GM11168 (cell line): ENCODE data around the gene BIRC3.

Experiments
- in situ Hi-C: fragments of 300-500 bp; cut with MboI; formaldehyde crosslinking; loops from one replicate; pipeline ENCODE4 v1.12.0; 2022; ENCODE audit warnings: low sequenced_read_pairs; ENCODE audit not compliant: unreplicated experiment

Gene BIRC3

DNA sequence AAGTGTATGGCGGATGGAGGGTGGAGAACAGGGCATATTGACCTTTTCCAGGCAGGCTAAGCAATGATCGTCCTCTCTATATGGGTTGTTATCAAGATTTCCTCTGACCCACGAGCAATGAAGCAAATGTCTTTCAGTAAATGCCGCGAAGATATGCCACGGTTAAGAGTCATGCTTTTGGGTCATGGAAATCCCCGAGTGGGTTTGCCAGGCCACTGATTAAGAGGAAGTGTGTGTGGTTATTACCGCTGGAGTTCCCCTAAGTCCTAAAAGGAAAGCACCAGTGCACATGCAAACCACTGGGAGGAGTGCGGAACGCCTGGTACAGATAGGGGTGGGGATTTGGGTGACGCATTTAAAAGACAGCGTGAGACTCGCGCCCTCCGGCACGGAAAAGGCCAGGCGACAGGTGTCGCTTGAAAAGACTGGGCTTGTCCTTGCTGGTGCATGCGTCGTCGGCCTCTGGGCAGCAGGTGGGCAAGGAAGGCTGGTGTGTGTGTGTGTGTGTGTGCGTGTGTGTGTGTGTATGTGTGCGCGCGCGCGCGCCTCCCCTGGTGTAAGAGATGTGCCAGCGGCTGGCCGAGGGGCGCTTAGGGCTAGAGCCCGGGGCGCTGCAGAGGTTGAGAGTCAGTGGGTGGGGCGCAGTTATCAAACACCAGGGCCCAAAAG is at the start of gene BIRC3:
Gene BIRC3 (plus strand): TSS at position 386 of the 669 bp plus-strand sequence. CDS start 7,026 bp downstream, outside the sequence.
- in situ Hi-C loops: no loop called here

DNA sequence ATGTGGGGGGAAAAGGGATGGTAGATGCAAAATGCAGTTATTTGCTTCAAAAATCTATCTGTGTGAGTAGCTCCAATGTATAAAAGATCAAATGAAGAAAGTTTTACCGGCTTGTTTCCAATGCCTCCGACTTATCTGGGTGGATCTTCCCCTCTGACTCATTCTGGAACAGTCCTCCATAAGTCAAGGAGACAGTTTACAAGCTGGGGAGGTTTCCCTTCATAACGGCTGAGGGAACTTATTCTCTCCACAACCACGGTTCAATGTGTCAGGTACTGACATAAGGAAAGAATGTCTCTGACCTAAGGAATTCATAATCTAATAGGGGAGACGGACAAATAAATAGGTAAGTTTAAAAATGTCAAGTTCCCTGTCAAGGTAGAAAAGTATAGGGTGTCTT is 49.7 kb upstream of the BIRC3 start:
- in situ Hi-C loops: no loop called here

DNA sequence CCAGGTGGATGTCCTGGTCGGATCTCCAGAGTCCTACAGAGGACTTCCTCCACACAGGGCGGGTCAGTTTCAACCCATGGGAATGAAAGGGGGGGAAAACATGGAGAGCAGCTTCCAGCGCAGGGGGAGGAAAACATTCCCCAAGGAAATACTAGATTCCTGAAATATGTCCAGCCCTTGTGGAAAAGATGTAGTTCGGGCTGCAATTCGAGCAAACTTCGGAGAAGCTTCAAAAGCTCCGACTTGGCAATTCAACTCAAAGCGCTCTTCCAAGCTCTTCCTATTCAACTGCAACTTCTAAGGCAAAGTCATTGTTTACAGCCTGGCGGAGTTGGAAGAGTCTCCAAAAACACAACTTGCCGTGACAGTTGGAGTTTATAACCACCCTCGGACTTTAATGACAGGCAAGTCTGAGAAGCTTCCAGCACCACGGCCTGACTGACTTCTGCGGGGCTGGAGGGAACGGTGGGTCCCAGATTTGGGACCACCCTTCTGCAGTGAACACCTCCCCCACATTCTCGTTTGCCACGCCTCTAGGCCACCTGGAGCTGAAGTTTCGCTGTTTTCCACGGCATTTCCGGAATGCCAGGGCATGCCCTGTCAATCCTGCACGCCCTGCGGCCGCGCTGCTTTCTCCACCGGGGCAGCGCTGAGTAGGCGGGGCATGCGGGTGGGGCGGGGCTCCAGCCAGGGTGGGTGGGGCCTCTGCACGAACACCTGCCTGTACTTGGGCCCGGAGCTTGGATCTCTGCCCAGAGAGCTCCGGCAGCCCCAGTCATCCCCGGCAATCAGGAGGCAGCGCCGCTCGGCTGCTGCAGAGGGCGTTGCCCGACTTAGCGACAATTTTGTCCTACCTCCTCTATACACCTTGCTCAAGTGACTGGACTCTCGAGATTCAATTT is 49.0 kb upstream of the BIRC3 start:
- in situ Hi-C loops: no loop called here

DNA sequence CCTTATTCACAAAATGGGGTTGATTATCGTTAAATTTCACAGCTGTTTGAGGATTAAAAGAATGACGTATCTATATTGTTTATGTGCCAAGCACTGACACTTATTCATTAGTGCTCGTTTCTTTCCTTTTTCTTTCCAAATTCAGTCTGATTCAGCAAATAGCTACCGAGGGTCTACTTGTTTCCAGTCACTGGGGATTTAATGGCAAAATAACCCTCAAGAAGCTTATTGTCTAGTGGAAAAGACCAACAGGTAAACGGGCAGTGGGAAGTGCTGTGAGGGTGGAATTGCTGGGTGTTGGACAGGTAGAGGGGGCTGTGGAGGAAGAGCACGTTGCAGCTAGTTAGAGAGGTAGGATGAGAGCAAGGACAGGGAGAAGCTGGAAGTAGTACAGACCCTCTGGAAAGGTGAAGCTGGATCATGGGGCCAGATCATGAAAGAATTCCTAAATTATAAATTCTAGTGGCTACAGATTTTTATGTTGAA is 48.3 kb upstream of the BIRC3 start:
- in situ Hi-C loops: no loop called here

DNA sequence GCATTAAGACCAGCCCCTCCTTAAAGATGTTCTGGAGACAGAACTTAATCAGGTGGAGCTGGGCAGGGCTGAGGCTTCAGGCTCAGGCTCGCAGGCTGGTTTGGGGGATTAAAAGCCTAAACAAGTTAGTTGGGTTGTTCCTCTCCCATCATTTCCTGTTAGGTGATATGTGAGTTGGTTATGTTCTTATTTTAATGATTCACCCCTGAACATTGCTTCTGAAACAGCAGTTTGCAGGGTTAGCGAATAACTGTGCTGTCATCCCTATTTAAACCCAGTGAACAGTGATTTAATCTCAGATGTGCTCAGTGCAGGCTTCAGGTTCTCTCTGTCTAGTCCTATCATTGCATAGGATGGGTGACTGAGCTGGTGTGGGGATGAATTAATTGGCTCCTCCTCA is 47.4 kb upstream of the BIRC3 start:
- in situ Hi-C loops: no loop called here

DNA sequence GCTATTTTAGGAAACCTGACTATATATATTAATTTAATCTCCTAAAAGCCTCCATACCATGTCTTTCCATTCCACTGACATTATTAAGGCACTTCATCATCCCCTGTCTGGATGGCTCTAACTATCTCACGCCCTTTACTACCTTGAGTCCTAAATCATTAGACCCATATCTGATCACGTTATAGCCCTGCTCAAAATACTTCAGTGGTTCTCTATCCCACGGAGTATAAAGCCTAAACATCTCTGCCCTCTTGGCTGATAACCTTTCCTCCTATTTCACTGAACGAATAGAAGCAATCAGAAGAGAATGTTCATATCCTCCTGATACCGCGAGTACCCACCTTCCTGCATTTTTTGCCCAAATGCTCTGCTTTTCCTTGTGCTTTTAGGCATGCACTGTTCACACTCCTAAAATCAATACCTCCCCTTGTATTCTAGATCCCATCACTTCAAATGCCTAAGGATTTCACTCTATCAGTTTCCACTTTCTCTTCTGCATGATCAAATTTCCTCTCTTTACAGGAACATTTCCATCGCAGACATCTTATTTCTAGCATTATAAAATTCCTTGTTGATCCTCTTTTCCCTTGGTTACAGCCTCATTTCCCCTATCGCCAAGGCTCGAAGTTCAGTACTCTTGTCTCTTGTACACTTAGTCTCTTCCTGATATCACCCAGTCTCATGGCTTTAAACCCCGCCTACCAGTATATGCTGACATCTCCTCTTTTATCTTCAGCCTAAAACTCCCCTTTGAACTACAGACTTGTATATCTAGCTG is 45.0 kb upstream of the BIRC3 start:
- in situ Hi-C loops: no loop called here

DNA sequence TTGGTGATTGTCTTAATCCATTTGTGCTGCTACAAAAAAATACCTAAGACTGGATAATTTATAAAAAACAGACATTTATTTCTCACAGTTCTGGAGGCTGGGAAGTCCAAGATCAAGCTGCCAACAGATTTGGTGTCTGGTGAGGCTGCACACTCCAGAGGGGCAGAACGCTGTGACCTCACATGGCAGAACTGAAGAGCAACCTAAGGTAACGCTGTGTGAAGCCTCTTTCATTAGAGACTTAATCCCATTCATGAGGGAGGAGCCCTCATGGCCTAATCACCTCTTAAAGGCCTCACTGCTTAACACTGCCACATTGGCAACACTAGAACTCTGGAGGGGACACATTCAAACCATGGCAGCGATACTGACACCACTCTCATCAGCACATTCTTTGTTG is 42.7 kb upstream of the BIRC3 start:
- in situ Hi-C loops: no loop called here

DNA sequence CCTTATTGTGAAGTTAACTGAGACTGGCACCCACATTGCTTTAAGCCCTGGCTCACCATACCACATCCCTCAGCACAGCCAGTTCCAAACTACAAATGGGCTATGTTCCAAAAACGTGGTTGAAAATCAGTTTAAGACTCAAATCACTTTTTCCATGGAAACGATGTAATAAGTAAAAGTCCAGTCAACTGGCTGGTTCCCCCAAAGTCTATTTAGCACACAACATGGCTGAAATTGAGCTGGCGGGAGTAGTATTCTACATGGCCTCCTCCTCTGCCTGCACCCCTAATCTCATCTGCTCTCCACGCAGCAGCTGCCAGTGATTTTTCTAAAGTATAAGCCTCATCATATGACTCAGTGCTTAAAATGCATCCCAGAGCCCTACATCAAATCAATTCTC is 40.9 kb upstream of the BIRC3 start:
- in situ Hi-C loops: no loop called here

DNA sequence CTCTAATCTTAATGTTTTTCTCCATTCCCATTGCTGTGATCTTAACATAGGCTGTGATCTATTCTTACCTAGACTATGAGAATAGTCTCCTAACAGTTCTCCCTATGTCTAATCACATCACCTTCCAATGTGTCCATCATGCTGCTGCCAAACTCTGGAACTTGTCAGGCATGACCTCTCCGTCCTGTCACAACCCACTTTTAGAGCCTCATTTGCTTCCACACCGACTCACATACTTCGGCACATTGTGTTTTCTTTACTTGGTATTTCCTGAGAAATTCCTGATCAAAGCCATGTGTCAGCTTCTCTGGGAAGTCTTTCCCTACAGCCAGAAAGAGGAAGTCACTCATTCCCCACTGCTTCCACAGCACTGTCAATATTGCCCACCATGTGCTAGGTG is 40.5 kb upstream of the BIRC3 start:
- in situ Hi-C loops: no loop called here

DNA sequence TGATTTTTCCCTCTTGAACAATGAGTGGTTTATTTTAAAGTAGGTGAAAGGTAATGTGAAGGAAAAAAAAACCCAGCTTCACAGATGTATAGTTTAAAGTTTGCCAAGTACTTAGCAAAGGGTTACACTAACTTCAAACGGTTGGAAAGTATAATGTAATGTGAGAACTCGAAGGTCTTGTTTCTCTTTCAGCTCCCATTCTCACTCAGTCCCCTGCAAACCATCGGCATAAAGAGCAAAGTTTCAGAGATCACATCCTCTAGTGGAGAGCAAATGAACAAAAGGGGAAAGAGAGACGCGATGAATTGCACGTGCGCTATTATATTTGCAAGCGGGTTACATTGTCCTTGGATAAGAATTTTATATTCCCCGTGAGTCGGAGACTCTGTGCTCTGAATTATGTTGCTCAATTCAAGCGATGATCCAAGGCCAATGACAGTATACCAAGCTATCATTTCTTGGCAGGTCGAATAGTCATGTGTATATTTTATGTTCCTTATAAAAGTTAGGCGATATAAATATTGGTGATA is 37.6 kb upstream of the BIRC3 start:
- in situ Hi-C loops: no loop called here

DNA sequence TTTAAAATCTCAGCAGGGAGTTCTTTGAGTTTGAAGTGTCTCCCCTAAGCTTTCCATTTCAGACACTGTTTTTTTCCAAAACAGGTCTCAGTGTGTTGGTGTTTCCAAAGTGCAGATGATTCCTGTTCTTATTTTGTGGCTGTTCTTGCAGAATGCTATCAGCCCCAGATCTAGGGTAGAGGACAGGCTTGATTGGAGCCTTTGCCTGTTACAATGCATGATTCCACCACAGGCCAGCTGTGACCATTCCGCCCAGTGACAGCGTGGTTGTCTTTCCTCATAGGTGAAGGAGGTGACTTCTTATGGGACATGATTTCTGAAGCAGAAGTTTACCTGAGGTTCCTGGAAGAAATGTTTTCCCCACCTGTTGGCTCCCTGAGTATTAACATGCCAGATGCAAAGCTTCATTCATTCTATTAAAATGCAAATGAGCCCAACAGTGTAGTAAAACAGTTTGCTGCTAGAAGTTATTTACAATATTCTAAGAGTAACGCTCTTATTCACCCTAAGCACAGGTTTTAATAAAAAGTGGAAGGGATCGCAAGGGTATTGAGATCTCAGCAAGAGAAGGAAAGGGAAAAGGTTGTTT is 36.9 kb upstream of the BIRC3 start:
- in situ Hi-C loops: no loop called here

DNA sequence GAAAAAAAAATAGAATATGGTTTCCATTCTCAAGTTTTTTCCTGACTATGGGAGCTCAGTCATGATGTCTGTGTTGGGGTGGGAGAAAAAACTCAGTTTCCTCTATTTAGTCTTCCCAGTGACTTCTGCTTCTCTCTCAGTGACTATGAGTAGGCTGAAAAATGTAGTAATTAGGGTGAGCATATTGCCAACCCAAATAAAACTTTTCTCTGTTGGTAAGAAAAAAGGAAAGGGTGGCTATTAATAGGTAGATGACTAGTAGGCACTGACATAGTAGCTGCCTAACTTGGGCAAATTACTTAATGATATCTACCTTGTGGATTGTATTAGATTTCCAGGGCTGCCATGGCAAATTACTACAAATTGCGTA is 34.2 kb upstream of the BIRC3 start:
- in situ Hi-C loops: no loop called here

DNA sequence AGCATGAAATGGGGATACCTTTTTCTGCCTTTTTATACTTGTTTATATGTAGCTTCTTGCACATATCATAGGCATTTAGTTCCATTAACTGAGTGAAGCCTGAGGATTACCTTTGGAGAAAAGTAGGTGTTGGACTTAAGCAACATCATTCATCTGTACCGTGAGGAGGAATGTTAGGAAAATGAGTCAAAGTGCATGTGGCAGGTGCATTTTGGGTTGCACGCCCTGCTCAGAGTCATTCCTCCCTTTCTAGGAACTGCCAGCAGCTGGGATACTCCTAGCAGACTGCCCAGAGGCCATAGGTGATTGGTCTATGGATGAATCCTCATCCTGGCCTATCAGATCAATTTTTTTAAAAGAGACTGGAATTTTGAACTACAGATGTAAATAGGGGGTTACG is 33.3 kb upstream of the BIRC3 start:
- in situ Hi-C loops: no loop called here

DNA sequence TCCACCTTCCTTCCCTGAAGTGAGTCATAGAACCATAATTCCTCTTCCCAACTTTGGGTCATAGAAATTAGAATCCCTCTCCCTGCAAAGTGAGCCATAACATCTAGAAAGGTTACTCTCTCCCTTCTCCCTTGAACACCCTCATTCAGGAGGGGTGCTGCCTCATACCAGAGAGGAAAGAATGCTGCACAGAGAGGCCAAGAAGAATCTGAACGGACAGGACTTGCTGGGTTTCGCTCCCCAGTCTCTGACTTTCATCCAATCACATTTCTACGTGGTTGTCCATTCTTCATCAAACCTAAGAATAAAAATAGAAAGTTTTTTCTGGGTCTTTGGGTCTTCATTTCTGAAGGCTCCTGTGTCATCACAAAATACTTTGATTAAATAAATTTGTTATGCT is 31.0 kb upstream of the BIRC3 start:
- in situ Hi-C loops: no loop called here

DNA sequence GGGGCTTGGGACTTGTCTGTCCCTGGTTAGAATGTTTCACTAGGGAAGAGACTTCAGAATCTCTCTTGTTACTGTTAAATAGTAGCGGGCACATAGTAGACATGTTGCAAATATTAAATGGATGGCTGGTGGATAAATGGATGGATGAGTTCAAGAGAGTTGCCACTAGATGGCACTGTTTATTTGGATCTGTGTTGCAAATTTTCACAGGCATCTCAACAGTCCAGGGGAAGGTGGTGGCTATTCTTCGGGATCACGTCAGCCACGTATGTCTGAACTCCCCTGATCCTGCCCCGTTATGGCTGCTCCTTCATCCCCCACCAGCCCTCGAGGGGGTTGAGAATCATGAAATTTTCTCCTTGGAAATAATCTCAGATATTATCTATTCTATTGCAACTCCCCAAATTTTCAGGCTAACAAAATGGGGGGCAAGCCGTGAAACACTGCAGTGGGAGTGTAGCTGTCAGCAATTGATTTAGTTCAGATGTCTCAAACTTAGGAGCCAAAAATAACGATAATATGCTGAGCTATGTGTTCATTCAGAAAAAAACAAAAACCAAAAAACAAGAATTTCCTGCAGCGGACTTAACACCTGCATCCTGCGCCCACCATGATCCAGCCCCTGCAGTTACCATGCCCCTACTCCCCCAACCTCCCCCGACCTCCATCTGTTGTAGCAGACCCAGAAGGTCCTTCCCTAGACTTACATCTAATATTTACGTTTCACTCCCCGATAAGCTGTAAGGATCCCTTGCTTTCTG is 29.1 kb upstream of the BIRC3 start:
- in situ Hi-C loops: no loop called here

DNA sequence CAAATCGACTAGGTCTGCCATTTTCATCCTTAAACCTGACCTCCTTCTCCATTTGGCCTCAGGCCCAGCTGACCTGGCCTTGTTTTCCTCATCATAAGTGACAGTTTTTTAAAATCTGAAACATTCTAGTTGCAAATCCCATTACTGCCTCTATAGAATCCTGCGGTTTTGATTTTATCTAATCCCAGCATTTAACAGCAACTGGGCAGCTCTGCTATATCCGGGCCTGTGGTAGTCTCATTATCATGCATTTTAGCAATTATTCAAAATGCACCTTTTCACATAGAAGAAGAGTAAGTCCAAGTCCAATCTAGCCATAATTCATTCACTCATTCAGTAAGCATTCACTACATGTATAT is 28.6 kb upstream of the BIRC3 start:
- in situ Hi-C loops: no loop called here

DNA sequence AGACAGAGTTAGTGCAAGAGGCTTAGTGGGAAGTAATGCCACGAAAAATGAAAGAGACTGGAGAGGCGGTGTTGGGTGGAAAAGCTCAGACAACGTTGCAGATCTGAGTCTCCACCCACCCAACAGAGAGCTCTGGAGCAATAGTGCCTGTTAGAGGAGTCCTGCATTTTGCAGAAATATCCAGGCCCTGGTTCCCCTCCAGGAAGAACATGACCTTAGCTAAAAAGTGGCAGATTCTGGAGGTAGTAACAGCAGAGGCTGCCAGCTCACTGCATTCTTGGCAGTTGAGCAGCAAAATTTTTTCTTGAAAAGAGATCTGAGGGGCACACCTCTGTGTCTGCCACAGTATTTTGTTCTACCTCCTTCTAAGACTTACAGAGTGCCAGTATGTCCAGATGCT is 27.7 kb upstream of the BIRC3 start:
- in situ Hi-C loops: no loop called here

DNA sequence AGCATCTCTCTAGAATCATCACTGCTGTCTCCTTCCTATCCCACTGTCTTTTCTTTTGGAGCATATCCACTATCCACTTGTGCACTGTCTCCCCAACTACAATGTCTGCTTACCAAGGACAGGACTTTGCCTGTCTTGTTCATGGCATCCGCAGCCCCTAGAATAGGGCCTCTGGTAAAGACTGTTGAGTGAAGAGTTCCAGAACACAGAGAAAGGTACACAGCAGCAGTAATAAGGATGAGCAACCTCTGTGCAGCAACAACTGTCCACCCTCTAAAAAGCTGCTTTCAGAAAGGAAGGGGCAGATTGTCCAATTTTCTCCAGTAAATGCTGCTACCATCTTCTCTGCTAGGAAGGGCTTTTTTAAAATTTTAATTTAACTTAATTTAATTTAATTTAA is 25.5 kb upstream of the BIRC3 start:
- in situ Hi-C loops: no loop called here

DNA sequence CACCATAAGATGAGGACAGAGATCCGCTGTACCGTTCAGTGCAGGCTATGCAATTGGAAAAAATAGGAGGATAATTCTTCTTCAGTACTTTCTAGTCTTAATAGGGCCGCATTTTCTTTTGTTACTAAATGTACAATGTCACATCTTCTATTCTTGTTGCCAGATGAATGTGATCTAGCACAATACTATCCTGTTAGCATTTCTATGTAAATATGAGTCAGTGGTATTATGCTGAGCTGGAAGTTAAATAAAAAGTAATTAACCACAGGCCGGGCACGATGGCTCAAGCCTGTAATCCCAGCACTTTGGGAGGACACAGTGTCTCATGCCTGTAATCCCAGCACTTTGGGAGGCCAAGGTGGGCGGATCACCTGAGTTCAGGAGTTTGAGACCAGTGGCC is 24.4 kb upstream of the BIRC3 start:
- in situ Hi-C loops: no loop called here
